ENCODE results near the gene ALG8. TPM values are rescaled to one million over a fixed set of nuclear protein-coding genes. Genes with fewer than 3 reads are reported as not detected.
"Not testable (repeated sequence)": the region's sequence is repeated elsewhere in the genome, so short reads cannot be mapped to it uniquely, and the experiment has no call there.

ALG8 gene
- total RNA-seq, 1 experiment from 2014 or later = 67.5 TPM

DNA sequence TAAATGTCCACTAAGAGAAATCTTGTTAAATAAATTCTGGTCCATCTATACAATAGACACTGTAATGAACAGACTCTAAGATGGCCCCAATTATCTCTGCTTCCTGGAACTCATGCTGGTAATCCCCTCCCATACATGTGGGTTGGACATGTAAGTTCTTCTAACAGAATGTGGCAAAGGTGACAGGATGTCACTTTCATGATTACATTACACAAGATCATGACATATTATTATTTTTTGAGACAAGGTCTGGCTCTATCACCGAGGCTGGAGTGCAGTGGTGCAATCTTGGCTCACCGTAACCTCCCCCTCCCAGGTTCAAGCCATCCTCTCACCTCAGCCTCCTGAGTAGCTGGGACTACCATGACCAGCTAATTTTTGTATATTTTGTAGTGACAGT lies 45.2 kb downstream of the ALG8 start:
- intact Hi-C loops (cut with micrococcal nuclease; ENCODE audit: unreplicated experiment) = no loop called here
- TF ChIP-seq, protein P1, sequence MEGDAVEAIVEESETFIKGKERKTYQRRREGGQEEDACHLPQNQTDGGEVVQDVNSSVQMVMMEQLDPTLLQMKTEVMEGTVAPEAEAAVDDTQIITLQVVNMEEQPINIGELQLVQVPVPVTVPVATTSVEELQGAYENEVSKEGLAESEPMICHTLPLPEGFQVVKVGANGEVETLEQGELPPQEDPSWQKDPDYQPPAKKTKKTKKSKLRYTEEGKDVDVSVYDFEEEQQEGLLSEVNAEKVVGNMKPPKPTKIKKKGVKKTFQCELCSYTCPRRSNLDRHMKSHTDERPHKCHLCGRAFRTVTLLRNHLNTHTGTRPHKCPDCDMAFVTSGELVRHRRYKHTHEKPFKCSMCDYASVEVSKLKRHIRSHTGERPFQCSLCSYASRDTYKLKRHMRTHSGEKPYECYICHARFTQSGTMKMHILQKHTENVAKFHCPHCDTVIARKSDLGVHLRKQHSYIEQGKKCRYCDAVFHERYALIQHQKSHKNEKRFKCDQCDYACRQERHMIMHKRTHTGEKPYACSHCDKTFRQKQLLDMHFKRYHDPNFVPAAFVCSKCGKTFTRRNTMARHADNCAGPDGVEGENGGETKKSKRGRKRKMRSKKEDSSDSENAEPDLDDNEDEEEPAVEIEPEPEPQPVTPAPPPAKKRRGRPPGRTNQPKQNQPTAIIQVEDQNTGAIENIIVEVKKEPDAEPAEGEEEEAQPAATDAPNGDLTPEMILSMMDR (conservative IDR thresholded peaks at IDR 0.05) = no peak
- TF ChIP-seq EZH2 (IDR thresholded peaks at IDR 0.05; ENCODE audit: low read depth) = no peak
- H3K79me2 ChIP-seq (ENCODE audit: low read depth) = no peaks in the 10 kb centered on the region
- peaks cover 5% of the 10 kb centered on the region; the same call in 1 of the 2 replicates for H3F3A ChIP-seq (ENCODE audit: insufficient read depth, low read depth)
- H2AFZ ChIP-seq = no peak overlapping the region
- no TSS peak for BruUV-seq (replicated peaks)
- no peak overlapping the region for H3K27ac ChIP-seq
- CTCF ChIA-PET = no interaction called here
- no peaks in the 10 kb centered on the region for H3K27me3 ChIP-seq (ENCODE audit: insufficient read depth, low read depth)
- peaks cover 5% of the 10 kb centered on the region; the same call in 1 of the 2 replicates for H4K20me1 ChIP-seq (ENCODE audit: insufficient read depth)
- no peaks in the 10 kb centered on the region for H3K4me1 ChIP-seq (replicated peaks; ENCODE audit: insufficient read depth)
- no peak for DNase-seq
- no peaks in the 10 kb centered on the region for H3K9me2 ChIP-seq (ENCODE audit: insufficient read depth)
- H3K9me3 ChIP-seq (ENCODE audit: insufficient read depth, low read depth) = no peaks in the 10 kb centered on the region
- POLR2A ChIA-PET (ENCODE audit: unreplicated experiment) = no interaction called here
- no peak overlapping the region for H3K4me3 ChIP-seq
- no peak overlapping the region for H3K4me2 ChIP-seq
- no peaks in the 10 kb centered on the region for H3K36me3 ChIP-seq (ENCODE audit: low read depth)

DNA sequence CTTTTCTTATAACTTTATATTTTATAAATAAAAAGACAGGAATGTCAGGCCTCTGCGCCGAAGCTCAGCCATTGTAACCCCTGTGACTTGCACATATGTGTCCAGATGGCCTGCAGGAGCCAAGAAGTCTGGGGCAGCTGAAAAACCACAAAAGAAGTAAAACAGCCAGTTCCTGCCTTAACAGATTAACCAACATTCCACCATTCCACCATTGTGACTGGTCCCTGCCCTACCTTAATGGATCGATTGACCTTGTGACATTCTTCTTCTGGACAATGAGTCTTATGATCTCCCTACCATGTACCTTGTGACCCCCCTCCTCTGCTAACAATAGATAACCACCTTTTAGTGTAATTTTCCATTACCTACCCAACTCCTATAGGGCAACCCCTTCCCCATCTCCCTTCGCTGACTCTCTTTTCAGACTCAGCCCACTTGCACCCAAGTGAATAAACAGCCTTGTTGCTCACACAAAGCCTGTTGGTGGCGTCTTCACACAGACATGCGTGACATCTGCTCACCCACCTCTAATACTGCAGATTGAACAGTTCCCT lies 52.8 kb downstream of the ALG8 start:
- H3K4me2 ChIP-seq; POLR2A ChIA-PET (ENCODE audit: unreplicated experiment); H2AFZ ChIP-seq; H3K4me3 ChIP-seq; CTCF ChIA-PET; H4K20me1 ChIP-seq (ENCODE audit: insufficient read depth); H3K4me1 ChIP-seq (replicated peaks; ENCODE audit: insufficient read depth); H3K9me3 ChIP-seq (ENCODE audit: insufficient read depth, low read depth); H3K9me2 ChIP-seq (ENCODE audit: insufficient read depth); H3F3A ChIP-seq (ENCODE audit: insufficient read depth, low read depth); H3K27me3 ChIP-seq (ENCODE audit: insufficient read depth, low read depth); BruUV-seq (replicated peaks); H3K79me2 ChIP-seq (ENCODE audit: low read depth); DNase-seq; H3K36me3 ChIP-seq (ENCODE audit: low read depth); H3K27ac ChIP-seq; intact Hi-C loops (cut with micrococcal nuclease; ENCODE audit: unreplicated experiment): not testable (repeated sequence)

DNA sequence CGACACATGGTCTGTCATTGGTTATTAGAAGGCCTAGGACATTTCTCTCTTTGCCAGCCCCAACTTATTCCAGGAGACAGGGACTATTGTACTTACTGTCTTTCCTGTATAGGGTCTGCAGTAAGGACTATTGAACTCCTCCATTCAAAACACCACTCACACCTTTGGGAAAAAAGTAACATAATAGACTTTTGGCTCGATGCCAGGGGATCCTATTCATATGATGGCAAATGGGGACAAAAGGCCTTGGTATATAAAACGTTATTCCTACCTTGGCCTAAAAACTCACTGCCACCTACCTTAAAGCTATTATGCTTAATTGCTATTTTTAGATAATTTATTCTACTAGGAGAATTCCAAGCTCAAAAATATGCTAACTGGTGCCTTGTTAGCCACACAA lies 53.5 kb downstream of the ALG8 start:
- H4K20me1 ChIP-seq (ENCODE audit: insufficient read depth) = no peaks in the 10 kb centered on the region
- no peaks in the 10 kb centered on the region for H3K9me3 ChIP-seq (ENCODE audit: insufficient read depth, low read depth)
- H2AFZ ChIP-seq = no peak overlapping the region
- H3K4me1 ChIP-seq (replicated peaks; ENCODE audit: insufficient read depth) = no peaks in the 10 kb centered on the region
- H3K4me2 ChIP-seq = no peak overlapping the region
- ChIA-PET CTCF (no interaction called here), POLR2A (ENCODE audit: unreplicated experiment) (no interaction called here)
- H3K27ac ChIP-seq = no peak overlapping the region
- intact Hi-C loops (cut with micrococcal nuclease; ENCODE audit: unreplicated experiment) = no loop called here
- DNase-seq = no peak
- H3K9me2 ChIP-seq (ENCODE audit: insufficient read depth) = no peaks in the 10 kb centered on the region
- no peaks in the 10 kb centered on the region for H3K27me3 ChIP-seq (ENCODE audit: insufficient read depth, low read depth)
- no peaks in the 10 kb centered on the region for H3K79me2 ChIP-seq (ENCODE audit: low read depth)
- H3F3A ChIP-seq (ENCODE audit: insufficient read depth, low read depth) = no peaks in the 10 kb centered on the region
- H3K4me3 ChIP-seq = no peak overlapping the region
- no peaks in the 10 kb centered on the region for H3K36me3 ChIP-seq (ENCODE audit: low read depth)
- no peak for TF ChIP-seq EZH2 (IDR thresholded peaks at IDR 0.05; ENCODE audit: low read depth)
- TF ChIP-seq, protein P1 (conservative IDR thresholded peaks at IDR 0.05) = no peak
- no TSS peak for BruUV-seq (replicated peaks)

DNA sequence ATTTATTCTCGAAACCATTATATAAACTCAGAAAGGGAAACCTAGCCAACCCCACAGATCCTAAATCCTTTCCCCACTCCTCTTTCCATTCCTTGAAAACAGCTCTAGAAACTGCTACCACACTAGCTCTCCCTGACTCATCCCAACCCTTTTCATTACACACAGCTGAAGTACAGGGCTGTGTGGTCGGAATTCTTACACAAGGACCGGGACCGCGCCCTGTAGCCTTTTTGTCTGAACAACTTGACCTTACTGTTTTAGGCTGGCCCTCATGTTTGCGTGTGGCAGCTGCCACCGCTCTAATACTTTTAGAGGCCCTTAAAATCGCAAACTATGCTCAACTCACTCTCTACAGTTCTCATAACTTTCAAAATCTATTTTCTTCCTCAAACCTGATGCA lies 54.9 kb downstream of the ALG8 start:
- POLR2A ChIA-PET (ENCODE audit: unreplicated experiment); H3K27ac ChIP-seq; H3K9me2 ChIP-seq (ENCODE audit: insufficient read depth); H3K79me2 ChIP-seq (ENCODE audit: low read depth); H3K4me2 ChIP-seq; DNase-seq; intact Hi-C loops (cut with micrococcal nuclease; ENCODE audit: unreplicated experiment); H3K4me3 ChIP-seq; H3K4me1 ChIP-seq (replicated peaks; ENCODE audit: insufficient read depth); H3F3A ChIP-seq (ENCODE audit: insufficient read depth, low read depth); H2AFZ ChIP-seq; H3K36me3 ChIP-seq (ENCODE audit: low read depth); CTCF ChIA-PET; BruUV-seq (replicated peaks); H3K27me3 ChIP-seq (ENCODE audit: insufficient read depth, low read depth); H3K9me3 ChIP-seq (ENCODE audit: insufficient read depth, low read depth); H4K20me1 ChIP-seq (ENCODE audit: insufficient read depth): not testable (repeated sequence)
